HL-60 (cell line): ENCODE results near the gene SHF.

Experiments used
- CTCF ChIP-seq: IDR thresholded peaks from one replicate; pipeline ENCODE4 v1.5.1; 2011; ENCODE audit warnings: low read length, control low read depth, inconsistent platforms; ENCODE audit not compliant: insufficient read depth
- POLR2AphosphoS5 ChIP-seq: IDR thresholded peaks from 2 replicates; pipeline ENCODE4 v1.6.1; 2012; ENCODE audit warnings: low read depth
- TF ChIP-seq, protein P1 (sequence below): IDR thresholded peaks from 2 replicates; pipeline ENCODE4 v1.6.1; 2012; ENCODE audit warnings: low read depth; ENCODE audit not compliant: insufficient replicate concordance

DNA sequence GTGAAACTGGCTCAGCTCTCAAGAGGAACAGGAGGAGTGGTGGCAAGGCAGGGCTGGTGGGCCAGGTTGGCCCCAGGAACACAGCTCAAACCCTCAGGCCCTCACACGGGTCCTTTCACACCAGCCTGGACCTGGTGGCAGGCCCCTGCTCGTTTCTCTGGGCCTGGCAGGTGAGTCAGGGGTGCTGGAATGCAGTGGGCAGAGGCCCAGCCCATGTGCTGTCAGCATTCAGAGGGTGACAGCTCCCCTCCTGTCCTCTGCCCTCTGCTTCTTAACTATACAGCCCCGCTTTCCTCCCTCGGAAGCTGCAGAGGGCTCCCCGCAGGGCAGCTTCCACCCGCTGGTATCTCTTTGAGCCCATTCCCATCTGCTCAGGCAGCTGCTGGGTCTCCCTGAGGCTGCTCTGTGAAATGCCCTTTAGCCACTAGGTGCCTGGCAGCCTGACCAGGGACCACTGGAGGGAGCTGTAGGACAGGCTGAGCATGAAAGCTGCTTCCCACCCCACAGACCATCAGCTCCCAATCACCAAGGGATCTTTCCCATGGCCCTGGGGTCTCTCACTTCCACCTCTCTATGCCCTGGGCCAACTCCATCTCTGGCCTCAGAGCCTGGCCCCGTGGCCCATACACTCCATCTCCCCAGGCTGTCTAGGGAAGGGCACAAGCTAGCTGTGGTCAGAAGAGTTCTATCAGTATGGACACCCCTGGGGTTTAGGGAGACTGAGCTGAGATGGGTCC is 24.8 kb downstream of the SHF start:
- TF ChIP-seq POLR2AphosphoS5 (no peak), CTCF (peak; percentile 95)
- TF ChIP-seq, protein P1, sequence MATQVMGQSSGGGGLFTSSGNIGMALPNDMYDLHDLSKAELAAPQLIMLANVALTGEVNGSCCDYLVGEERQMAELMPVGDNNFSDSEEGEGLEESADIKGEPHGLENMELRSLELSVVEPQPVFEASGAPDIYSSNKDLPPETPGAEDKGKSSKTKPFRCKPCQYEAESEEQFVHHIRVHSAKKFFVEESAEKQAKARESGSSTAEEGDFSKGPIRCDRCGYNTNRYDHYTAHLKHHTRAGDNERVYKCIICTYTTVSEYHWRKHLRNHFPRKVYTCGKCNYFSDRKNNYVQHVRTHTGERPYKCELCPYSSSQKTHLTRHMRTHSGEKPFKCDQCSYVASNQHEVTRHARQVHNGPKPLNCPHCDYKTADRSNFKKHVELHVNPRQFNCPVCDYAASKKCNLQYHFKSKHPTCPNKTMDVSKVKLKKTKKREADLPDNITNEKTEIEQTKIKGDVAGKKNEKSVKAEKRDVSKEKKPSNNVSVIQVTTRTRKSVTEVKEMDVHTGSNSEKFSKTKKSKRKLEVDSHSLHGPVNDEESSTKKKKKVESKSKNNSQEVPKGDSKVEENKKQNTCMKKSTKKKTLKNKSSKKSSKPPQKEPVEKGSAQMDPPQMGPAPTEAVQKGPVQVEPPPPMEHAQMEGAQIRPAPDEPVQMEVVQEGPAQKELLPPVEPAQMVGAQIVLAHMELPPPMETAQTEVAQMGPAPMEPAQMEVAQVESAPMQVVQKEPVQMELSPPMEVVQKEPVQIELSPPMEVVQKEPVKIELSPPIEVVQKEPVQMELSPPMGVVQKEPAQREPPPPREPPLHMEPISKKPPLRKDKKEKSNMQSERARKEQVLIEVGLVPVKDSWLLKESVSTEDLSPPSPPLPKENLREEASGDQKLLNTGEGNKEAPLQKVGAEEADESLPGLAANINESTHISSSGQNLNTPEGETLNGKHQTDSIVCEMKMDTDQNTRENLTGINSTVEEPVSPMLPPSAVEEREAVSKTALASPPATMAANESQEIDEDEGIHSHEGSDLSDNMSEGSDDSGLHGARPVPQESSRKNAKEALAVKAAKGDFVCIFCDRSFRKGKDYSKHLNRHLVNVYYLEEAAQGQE, result no peak
